Stimulated activated CD4-positive, alpha-beta T cell treated with anti-CD3 and anti-CD28 coated beads, TNF-alpha, amount 100 ng/mL, for 24 hours (primary cell): Measurements from ENCODE around the gene PRKX.
"Not testable (repeated sequence)": the region's sequence is repeated elsewhere in the genome, so short reads cannot be mapped to it uniquely, and the experiment has no call there.

Experiments used
- DNase-seq, 3 experiments: peaks; one replicate each; pipeline ENCODE4 v3.0.0-alpha.2; 2020; ENCODE audit warnings: low read depth in 3 of 3

Gene PRKX

DNA sequence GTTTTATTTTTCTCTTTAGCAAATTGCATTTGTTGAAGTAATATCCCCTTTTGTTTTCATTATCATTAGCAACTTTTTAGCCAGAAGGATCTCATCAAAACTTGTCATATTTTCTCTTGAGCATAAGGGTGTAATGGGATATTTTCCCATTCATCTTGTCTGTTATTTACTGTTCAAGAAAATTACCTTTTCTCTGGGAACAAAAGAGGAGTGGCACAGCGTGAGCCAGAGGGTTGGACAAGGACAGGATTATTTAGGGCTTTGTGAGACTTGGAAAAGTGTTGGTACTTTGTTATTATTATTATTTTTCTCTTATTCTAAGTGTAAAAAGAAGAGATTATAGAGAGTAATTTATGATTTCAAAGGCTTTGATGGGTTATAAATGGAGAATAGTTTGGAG, 135.9 kb downstream of the PRKX start:
- DNase-seq = no peak

DNA sequence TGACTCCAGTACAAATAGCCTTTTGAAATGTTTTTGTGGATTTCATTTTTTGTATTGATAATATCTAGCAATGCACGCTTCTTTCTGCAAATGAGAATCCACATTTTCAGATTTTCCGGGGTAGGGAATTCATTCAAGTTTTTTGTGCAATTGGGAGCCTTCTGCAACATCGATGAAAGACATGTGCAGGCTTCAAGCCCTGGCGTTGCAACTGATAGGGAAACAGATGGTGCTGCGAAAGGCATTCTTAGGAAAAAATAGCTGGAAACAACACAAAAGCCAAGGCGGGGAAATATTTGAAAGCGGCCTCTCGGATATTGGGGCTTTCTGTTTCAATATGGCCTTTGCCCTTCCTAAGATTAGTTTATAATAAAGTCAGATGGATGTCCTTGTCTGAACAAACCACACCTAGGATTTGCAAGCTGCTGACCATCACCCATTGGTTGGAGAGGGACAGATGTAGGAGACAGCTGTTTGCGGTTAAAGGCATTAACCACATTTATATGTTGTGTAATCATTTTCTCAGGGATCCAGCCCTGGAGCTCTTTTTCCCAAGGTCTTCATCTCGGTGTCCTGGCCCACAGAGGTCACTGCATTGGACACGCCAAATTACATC, 136.5 kb downstream of the PRKX start:
- DNase-seq = no peak

DNA sequence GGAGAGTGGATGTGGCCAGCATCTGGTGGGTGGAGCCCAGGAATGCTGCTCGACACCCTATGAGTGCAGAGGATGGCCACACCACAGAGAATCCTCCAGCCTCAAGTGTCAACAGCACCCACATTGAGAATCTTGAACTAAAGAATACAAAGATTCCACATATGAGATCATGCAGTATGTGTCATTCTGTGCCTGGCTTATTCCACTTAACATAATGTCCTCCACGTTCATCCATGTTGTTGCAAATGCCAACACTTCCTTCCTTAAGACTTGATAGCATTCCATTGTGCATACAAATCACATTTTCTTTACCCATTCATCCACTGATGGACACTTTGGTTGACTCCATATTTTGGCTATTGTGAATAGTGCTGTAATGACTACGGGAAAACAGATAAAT, 145.8 kb downstream of the PRKX start:
- DNase-seq = no peak

DNA sequence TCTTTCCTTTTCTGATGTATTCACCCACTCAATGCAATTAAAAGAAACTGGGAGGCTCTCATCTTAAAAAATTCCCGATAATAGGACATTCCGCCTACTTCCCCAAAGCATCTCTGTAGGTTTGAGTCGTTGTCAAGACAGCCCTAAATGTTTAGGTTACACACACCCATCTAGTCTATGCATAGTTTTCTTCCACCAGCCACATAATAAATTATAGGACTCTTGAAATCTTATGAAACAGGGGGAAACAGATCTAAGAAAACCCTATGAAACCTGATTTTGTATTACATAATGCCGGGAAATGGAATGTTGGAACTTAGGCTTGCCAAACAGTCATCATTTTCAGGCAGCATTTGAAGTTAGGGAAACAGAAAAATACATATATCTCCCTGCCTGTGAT, 150.0 kb downstream of the PRKX start:
- DNase-seq = no peak

- DNase-seq = not testable (repeated sequence)
These were observed 153.4 kb downstream of the PRKX start for GRCh38 chrX:3560010-3560409.
